H9 (cell line): ENCODE measurements around the gene ATP5MG. TPM values are rescaled to one million over a fixed set of nuclear protein-coding genes. Genes with fewer than 3 reads are reported as not detected.

ENCODE experiments used
- DNase-seq: peaks from one replicate; pipeline ENCODE4 v3.0.0-alpha.2; 2017
- H2AFZ ChIP-seq: one replicate; pipeline ENCODE4 v1.6.1; 2013; ENCODE audit warnings: mild to moderate bottlenecking, low read length, control low read depth, moderate library complexity
- H2AK5ac ChIP-seq: 2 replicates; pipeline ENCODE4 v1.6.1; 2013; ENCODE audit warnings: low read length, control low read depth, mixed read lengths; ENCODE audit not compliant: insufficient read length
- H2BK120ac ChIP-seq: one replicate; pipeline ENCODE4 v1.6.1; 2013; ENCODE audit warnings: low read depth, mild to moderate bottlenecking, low read length, control low read depth, inconsistent platforms; ENCODE audit not compliant: poor library complexity, severe bottlenecking
- H2BK12ac ChIP-seq: 2 replicates; pipeline ENCODE4 v1.6.1; 2013; ENCODE audit warnings: low read length, control low read depth, mixed read lengths, low read depth; ENCODE audit not compliant: insufficient read length
- H2BK15ac ChIP-seq: 2 replicates; pipeline ENCODE4 v1.6.1; 2013; ENCODE audit warnings: low read depth, low read length, control low read depth
- H2BK20ac ChIP-seq: one replicate; pipeline ENCODE4 v1.6.1; 2013; ENCODE audit warnings: low read depth, mild to moderate bottlenecking, low read length, control low read depth, inconsistent platforms; ENCODE audit not compliant: poor library complexity, severe bottlenecking
- H2BK5ac ChIP-seq: 2 replicates; pipeline ENCODE4 v1.6.1; 2013; ENCODE audit warnings: low read length, control low read depth, mixed read lengths; ENCODE audit not compliant: insufficient read length
- H3K14ac ChIP-seq: 2 replicates; pipeline ENCODE4 v1.6.1; 2013; ENCODE audit warnings: low read length, control low read depth; ENCODE audit not compliant: insufficient read depth
- H3K18ac ChIP-seq: 2 replicates; pipeline ENCODE4 v1.6.1; 2013; ENCODE audit warnings: low read depth, mild to moderate bottlenecking, mixed read lengths, low read length, control low read depth; ENCODE audit not compliant: insufficient read length
- H3K23ac ChIP-seq: 2 replicates; pipeline ENCODE4 v1.6.1; 2013; ENCODE audit warnings: low read length, control low read depth, mixed read lengths, low read depth; ENCODE audit not compliant: insufficient read length
- H3K23me2 ChIP-seq: 2 replicates; pipeline ENCODE4 v1.6.1; 2013; ENCODE audit warnings: low read depth, mild to moderate bottlenecking, mixed read lengths, low read length, control low read depth; ENCODE audit not compliant: insufficient read length, poor library complexity, severe bottlenecking
- H3K27ac ChIP-seq: 2 replicates; pipeline ENCODE4 v1.5.1; 2013; ENCODE audit warnings: low read length, control low read depth, mixed read lengths, low read depth; ENCODE audit not compliant: insufficient read length
- H3K27me3 ChIP-seq: 2 replicates; pipeline ENCODE4 v1.6.1; 2013; ENCODE audit warnings: low read length, control low read depth, inconsistent platforms; ENCODE audit not compliant: insufficient read depth
- H3K4ac ChIP-seq: 2 replicates; pipeline ENCODE4 v1.6.1; 2013; ENCODE audit warnings: low read depth, mild to moderate bottlenecking, control low read depth, inconsistent platforms, low read length, moderate library complexity
- H3K4me1 ChIP-seq: 2 replicates; pipeline ENCODE4 v1.6.1; 2013; ENCODE audit warnings: low read length, control low read depth, inconsistent platforms; ENCODE audit not compliant: insufficient read depth
- H3K4me2 ChIP-seq: 2 replicates; pipeline ENCODE4 v1.6.1; 2013; ENCODE audit warnings: low read length, control low read depth, mixed read lengths; ENCODE audit not compliant: insufficient read length, insufficient read depth
- H3K56ac ChIP-seq: 2 replicates; pipeline ENCODE4 v1.6.1; 2013; ENCODE audit warnings: low read depth, mild to moderate bottlenecking, mixed read lengths, low read length, control low read depth; ENCODE audit not compliant: insufficient read length
- H3K79me1 ChIP-seq: 2 replicates; pipeline ENCODE4 v1.6.1; 2013; ENCODE audit warnings: low read depth, mild to moderate bottlenecking, moderate library complexity, low read length, control low read depth, inconsistent platforms; ENCODE audit not compliant: insufficient read depth, poor library complexity, severe bottlenecking
- H3K79me2 ChIP-seq: 2 replicates; pipeline ENCODE4 v1.6.1; 2013; ENCODE audit warnings: low read length, control low read depth, inconsistent platforms; ENCODE audit not compliant: insufficient read depth
- H3K9ac ChIP-seq: 2 replicates; pipeline ENCODE4 v1.6.1; 2013; ENCODE audit warnings: low read length, control low read depth, mixed read lengths; ENCODE audit not compliant: insufficient read length; ENCODE audit errors: extremely low read depth
- H3K9me3 ChIP-seq: one replicate; pipeline ENCODE4 v1.6.1; 2013; ENCODE audit warnings: low read depth, low read length, inconsistent platforms; ENCODE audit not compliant: control insufficient read depth
- H3T11ph ChIP-seq: one replicate; pipeline ENCODE4 v1.6.1; 2013; ENCODE audit warnings: mild to moderate bottlenecking, low read length, control low read depth, inconsistent platforms
- H4K20me1 ChIP-seq: one replicate; pipeline ENCODE4 v1.6.1; 2013; ENCODE audit not compliant: control insufficient read depth, insufficient read length, insufficient read depth
- H4K5ac ChIP-seq: 2 replicates; pipeline ENCODE4 v1.6.1; 2013; ENCODE audit warnings: low read depth, mild to moderate bottlenecking, mixed read lengths, low read length, control low read depth; ENCODE audit not compliant: insufficient read length
- H4K8ac ChIP-seq: replicated peaks from 2 replicates; pipeline ENCODE4 v1.6.1; 2013; ENCODE audit warnings: low read length, control low read depth, mixed read lengths, low read depth; ENCODE audit not compliant: insufficient read length
- H4K91ac ChIP-seq: 2 replicates; pipeline ENCODE4 v1.6.1; 2013; ENCODE audit warnings: low read depth, mild to moderate bottlenecking, moderate library complexity, mixed read lengths, low read length, control low read depth; ENCODE audit not compliant: insufficient read length
- H3K27ac Mint-ChIP-seq, 3 experiments: 2 replicates in 2 of 3; 3 replicates in 1 of 3; pipeline ENCODE4 v1.8.0; 2020 to 2021; ENCODE audit warnings: mixed read lengths in 3 of 3, mild to moderate bottlenecking in 1 of 3, moderate library complexity in 1 of 3
- H3K27me3 Mint-ChIP-seq: 2 replicates; pipeline ENCODE4 v1.8.0; 2021; ENCODE audit warnings: low read depth, mild to moderate bottlenecking, moderate library complexity, mixed read lengths
- H3K36me3 Mint-ChIP-seq, 3 experiments: 2 replicates in 2 of 3; 3 replicates in 1 of 3; pipeline ENCODE4 v1.8.0; 2020 to 2021; ENCODE audit warnings: low read depth in 3 of 3, mixed read lengths in 3 of 3; ENCODE audit not compliant: insufficient read depth in 1 of 3
- H3K4me1 Mint-ChIP-seq, 2 experiments: 2 replicates each; pipeline ENCODE4 v1.8.0; 2020; ENCODE audit warnings: mixed read lengths in 2 of 2
- H3K4me3 Mint-ChIP-seq, 2 experiments: 2 replicates in 1 of 2; 3 replicates in 1 of 2; pipeline ENCODE4 v1.8.0; 2020 to 2021; ENCODE audit warnings: mild to moderate bottlenecking in 2 of 2, mixed read lengths in 2 of 2, moderate library complexity in 1 of 2
- H3K9me3 Mint-ChIP-seq, 2 experiments: 2 replicates in 1 of 2; 3 replicates in 1 of 2; pipeline ENCODE4 v1.8.0; 2020; ENCODE audit warnings: mild to moderate bottlenecking in 2 of 2, mixed read lengths in 2 of 2, moderate library complexity in 1 of 2
- WGBS: extraction: QIAGEN DNeasy Blood & Tissue Kit; methylation state at CpG from one replicate; pipeline ENCODE4 v1.1.7; 2013; ENCODE audit warnings: missing lambda C conversion rate, low lambda C conversion rate, mixed read lengths; ENCODE audit not compliant: insufficient read length; ENCODE audit errors: extremely low coverage; 5-methylcytosine and 5-hydroxymethylcytosine counted together
- total RNA-seq: library from RNA; stranded (reverse); gene quantifications from 2 replicates; pipeline ENCODE4 v1.2.1, GENCODE V29; 2021
- TF ChIP-seq, protein P1 (sequence below): fragments of 200-600 bp; sonication (generic); conservative IDR thresholded peaks from 3 replicates; pipeline ENCODE4 v1.8.0; 2021; ENCODE audit warnings: antibody characterized with exemption, mild to moderate bottlenecking

ATP5MG gene
- total RNA-seq, 1 experiment from 2014 or later: 254 TPM

DNA sequence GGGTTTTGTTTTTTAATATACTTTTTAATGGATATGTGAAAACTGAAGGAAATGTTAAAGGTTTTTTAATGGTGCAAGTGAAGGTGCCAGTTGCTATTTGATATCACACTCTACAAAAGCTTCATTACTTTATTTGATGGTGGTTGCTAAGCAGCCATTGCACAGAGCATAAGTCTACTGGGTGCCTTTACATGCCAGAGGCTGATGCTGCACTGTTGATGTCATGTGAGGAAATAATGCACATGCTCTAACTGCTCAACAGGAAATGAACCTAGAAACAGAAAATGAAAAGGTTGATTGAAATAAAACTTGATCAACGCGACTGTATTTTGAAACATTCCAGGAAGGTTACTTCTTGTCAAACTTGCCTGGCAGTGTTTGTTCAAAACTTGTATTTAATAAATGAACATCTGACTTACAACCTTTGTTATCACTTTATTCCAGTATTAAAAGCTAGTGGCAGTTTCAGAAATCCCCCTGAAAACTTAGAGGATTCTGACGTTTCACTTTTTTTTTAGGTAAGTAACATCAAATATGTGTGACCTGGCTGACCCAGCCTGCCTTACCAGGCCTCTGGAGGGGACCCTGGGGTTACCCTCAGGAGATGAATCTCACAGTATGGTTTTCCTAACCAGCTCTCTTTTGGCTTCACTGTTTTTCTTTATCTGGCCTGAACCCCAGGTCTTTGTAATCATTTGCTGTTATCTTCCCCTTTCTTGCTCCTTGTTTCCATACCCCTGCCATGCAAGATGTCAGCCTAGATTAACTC, 2.4 kb upstream of the ATP5MG start:
- Histone ChIP-seq H2BK120ac (no peak overlapping the region), H2BK12ac (no peak overlapping the region), H3K14ac (no peak overlapping the region), H3K56ac (no peak overlapping the region), H4K20me1 (no peaks in the 10 kb centered on the region), H2BK5ac (no peak overlapping the region), H3K27me3 (no peaks in the 10 kb centered on the region), H2BK15ac (no peak overlapping the region), H2AFZ (no peak overlapping the region), H3K4ac (no peak overlapping the region), H3K23ac (no peak overlapping the region), H4K8ac (no peak overlapping the region), H3K9ac (no peak overlapping the region), H3K4me2 (no peak overlapping the region), H3K18ac (no peak overlapping the region), H3K23me2 (peaks cover 7% of the 10 kb centered on the region), H3K27ac (no peak overlapping the region), H4K91ac (no peak overlapping the region), H4K5ac (no peak overlapping the region), H3K79me1 (peaks cover 5% of the 10 kb centered on the region), H3T11ph (no peak overlapping the region), H3K79me2 (peaks cover 17% of the 10 kb centered on the region; the same call in 1 of the 2 replicates), H3K9me3 (no peaks in the 10 kb centered on the region), H2AK5ac (no peak overlapping the region), H3K4me1 (no peaks in the 10 kb centered on the region), H2BK20ac (no peak overlapping the region)
- Mint-ChIP-seq H3K27ac (peak overlapping the region in 1 of 3 experiments; percentile 50; a peak in 1 of 7 replicates), H3K9me3 (no peaks in the 10 kb centered on the region), H3K4me1 (peaks cover 16 to 17% of the 10 kb centered on the region in 2 experiments), H3K36me3 (peaks cover 4 to 29% (median 15%) of the 10 kb centered on the region in 3 experiments; a peak in 5 of 7 replicates), H3K4me3 (no peak overlapping the region), H3K27me3 (no peaks in the 10 kb centered on the region; the same call in 1 of the 2 replicates)
- DNase-seq: no peak
- TF ChIP-seq, protein P1, sequence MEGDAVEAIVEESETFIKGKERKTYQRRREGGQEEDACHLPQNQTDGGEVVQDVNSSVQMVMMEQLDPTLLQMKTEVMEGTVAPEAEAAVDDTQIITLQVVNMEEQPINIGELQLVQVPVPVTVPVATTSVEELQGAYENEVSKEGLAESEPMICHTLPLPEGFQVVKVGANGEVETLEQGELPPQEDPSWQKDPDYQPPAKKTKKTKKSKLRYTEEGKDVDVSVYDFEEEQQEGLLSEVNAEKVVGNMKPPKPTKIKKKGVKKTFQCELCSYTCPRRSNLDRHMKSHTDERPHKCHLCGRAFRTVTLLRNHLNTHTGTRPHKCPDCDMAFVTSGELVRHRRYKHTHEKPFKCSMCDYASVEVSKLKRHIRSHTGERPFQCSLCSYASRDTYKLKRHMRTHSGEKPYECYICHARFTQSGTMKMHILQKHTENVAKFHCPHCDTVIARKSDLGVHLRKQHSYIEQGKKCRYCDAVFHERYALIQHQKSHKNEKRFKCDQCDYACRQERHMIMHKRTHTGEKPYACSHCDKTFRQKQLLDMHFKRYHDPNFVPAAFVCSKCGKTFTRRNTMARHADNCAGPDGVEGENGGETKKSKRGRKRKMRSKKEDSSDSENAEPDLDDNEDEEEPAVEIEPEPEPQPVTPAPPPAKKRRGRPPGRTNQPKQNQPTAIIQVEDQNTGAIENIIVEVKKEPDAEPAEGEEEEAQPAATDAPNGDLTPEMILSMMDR: no peak
- no CpG with 5 or more reads among the region's 3 CpGs for WGBS
